Fibroblast of the conjunctiva (primary cell): ENCODE data around the gene LCN9.
"Not testable (repeated sequence)": the region's sequence is repeated elsewhere in the genome, so short reads cannot be mapped to it uniquely, and the experiment has no call there.

Experiments used
- DNase-seq: peaks from one replicate; pipeline ENCODE4 v3.0.0-alpha.2; 2010; ENCODE audit warnings: low read depth

Gene LCN9

DNA sequence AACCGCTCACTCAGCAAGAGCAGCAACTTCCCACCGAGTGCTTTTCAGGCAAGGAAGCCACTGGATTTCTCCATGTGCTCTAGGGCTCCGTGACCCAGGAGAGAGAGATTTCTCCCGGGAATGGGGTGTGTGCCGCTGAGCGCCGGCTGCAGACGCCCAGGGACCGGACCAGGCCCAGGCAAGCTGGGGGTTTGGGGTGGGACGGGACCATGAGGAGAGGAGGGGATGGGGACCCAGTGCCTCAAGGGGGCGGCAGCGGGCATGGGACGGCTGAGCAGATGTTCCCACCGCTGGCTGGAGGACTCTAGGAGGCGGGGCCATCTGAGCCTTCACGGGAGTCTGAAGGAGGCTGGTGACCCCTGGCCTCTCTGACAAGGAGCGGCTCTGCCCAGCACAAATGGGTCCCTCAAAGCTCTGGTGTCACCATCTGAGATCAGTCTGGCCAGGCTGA lies 8.5 kb downstream of the LCN9 start:
- DNase-seq: no peak

DNA sequence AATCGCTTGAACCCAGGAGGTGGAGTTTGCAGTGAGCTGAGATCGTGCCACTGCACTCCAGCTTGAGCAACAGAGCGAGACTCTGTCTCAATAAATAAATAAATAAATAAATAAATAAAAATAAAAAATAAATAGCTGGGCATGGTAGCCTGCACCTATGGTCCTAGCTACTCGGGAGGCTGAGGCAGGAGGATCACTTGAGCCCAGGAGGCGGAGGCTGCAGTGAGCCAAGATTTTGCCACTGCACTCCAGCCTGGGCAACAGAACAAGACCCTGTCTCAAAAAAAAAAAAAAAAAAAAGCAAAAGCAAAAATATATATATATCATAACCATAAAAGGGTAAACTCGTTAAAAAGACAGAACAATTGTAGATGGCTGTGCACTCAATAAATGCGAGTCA lies 9.7 kb downstream of the LCN9 start:
- not testable (repeated sequence) for DNase-seq

DNA sequence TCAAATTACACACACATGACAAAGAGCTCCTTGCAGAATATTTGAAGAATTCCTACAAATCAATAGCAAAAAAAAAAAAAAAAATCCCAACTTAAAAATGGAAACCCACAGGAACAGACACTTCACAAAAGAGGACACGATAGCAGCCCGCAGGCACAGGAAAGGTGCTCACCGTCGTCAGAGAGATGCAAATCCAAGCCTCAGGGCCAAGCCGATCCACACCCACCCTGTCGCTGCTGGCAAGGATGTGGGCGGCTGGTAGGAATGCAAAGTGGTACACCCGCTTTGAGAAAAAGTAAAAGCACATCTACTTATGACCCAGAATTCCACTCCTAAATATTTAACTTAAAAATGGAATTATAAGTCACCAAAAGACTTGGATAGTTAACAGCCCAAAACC lies 10.8 kb downstream of the LCN9 start:
- no peak for DNase-seq

DNA sequence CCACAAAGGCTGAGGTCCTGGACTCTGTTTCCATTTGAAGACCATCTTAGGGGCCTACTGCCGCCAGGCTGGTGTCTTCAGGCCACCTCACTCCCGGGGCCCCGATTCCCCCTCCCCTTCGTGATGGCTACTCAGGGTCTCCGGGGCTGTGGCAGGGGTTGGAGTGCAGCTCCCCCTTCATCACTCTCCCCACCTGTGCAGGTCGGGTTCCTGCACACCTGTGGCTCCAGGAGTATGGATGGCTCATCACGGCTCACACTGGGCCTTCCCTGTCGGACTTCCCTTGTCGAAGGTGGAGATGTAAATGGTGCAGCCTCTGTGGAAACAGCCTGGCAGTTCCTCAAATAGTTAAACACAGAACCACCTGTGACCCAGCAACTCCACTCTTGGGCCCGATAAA lies 11.9 kb downstream of the LCN9 start:
- no peak for DNase-seq

DNA sequence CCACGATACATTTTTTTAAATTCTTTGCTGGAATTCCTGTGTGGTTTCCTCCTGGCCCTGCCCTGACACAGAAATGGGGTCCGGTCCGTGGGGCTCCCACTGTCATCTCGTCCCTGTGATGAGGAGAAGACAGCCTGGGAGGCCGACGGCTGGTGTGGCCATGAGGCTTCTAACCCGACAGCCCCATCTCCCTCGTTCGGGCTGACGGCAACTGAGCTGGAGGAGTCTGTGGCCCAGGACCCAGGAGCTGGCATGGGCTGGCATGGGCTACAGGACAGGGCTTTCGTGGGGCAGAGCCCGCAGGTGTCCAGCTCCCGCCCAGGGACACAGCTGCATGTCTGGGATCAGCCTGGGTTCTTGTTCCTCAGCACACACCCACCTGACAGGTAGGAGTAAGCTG lies 13.8 kb downstream of the LCN9 start:
- DNase-seq: no peak

DNA sequence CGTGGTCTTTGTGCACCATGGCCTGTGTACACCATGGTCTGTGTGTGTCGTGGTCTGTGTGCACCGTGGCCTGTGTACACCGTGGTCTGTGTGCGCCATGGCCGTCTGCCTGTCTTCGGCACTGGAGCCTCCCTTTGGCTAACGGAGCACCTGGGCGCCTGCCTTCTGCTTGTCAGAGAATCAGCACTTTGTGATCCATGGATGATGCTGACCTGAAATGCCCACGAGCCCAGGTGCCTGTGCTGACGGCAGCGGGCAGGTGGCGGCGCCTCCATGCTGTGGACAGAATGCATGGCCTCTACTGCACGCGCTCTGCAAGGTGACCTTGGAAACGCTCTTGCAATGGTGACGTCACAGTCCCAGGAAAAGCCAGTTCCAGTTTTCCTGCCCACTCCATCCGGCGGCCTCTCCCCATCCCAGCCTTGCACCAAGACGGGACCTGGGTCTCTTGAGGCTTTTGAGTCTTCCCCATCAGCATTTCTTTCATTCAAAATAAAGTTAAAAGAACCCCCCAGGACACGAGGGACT lies 14.6 kb downstream of the LCN9 start:
- no peak for DNase-seq

DNA sequence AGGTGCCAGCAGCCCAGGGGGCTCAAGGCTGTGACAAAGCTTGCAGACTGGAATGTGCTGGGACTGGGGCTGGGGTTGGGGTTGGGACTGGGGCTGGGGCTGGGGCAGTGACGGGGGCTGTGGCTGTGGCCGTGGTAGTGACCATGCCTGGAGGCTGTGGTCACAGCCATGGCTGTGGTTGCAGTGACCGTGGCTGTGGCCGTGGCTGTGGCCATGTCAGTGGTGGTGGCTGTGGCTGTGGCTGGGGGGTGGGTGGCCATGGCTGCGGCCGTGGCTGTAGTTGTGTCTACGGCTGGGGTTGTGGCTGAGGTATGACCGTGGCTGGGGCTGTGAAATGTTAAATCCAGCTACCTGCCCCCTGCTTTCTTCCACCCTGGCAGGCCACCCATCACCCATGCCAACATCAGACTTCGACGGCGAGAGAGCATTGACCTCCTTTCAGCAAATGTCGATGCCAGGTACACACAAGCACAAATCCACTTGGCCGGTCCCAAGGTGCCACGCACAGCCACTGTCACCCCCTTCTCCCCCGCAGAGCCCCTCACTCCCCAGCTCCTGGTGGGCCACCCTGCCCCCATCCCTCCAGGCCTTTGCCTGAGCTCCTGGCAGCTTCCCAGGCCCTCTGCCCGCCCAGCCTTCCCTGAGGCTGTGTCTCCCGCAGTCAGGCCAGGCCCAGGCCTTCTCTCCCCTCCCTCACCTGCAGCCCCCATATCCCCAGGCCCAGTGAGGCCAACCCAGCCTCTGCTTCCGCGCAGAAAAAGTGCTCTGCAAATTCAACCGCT lies 15.3 kb downstream of the LCN9 start:
- DNase-seq: no peak

DNA sequence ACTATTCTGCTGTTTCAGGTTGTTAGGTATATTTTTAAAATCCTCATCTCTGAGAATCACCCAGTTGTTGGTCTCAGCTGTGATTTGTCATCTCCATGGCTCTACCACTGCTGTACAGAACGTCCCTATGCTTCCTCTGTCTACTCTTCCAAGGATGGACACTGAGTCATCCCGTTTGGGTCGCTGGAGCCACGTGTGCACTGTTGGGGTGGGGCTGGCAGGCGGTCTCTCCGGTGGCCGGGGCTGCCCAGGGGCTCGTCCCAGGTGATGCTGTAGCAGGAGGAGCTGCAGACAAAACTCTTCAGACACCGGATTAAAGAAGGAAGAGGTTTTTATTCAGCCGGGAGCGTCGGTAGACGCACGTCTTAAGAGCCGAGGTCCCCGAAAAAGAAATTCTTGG lies 16.9 kb downstream of the LCN9 start:
- no peak for DNase-seq

DNA sequence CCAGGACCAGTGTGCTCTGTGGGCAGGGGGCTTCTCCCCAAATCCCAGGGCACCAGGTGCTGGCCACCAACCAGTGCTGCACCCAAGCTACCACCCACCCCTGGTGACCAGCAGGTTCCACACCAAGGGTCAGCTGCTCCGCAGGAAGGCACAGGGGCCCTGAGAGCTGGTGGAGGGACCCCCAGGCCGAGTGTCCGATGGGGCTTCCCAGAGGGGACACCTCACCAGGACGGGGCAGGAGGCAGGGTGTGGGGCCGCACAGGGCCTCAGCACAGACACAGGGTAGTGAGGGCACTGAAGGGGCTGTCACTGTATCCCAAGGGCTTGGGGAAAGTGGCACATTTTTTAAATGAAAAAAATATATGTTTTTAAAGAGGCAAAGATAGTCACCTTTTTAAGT lies 18.1 kb downstream of the LCN9 start:
- no peak for DNase-seq

DNA sequence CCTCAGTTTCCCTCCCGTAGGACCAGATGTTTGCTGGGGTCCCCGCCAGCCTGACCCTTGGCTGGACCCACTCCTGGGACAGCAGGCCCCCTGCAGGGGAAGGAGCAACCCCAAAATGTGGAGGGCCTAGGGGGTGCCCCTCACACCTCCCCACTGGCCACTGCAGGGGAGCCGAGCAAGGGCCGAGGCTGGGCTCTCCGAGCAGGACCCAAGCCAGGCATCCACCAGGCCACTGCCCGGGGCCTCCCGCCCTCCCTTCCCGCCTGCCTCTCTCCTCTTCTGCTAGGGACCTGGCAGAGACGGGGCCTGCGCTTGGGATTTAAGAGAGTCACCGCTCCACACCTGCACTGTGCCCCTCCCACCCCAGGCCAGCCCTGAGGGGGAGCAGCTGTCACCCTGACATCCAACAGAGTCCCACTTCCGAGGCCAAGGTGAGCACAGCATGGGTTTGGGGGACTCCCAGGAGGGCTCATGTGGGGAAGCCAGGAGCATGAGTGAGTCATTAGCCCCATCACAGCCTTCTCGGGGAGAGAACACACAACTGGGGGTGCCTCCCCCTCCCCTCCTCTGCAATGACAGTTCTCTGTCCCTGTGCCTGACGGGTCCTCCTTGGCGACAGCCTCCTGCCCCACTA lies 20.4 kb downstream of the LCN9 start:
- DNase-seq: no peak

DNA sequence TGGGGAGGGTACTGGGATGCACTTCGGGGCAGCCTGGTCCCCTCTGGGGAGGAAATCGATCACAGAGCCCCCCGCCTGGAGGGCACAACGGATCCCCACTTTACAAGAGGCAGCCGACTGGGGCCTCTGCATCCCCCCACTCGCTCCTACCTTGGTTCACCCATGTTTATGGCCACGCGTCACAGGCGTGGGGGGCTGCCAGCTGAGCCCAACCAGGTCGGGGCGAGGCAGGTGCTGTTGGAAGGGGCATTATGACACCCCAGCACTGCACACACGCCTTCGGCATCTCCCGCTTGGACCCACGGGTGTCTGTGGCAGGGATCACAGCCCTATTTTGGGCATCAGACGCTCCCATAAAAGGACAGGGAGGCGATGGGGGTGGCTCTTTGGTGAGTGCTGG lies 21.6 kb downstream of the LCN9 start:
- DNase-seq: no peak

DNA sequence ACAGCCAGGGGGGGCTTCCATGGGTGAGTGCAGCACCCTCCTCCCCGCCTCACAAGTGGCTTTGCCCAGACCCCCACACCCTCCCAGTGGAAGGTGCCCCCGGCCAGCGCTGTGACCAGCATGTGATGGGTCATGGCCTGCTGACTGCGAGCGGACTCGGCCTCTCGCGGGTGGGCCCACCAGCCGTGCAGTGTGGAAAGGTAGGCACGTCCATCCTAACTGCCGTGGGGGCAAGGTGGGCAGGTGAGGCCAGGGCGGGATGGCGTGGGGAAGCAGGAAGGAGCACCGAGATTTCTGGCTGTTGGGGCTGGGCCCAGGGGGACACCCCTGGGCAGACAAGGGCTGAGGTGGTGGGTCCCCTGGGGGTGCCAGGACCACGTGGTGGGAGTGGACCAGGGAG lies 24.1 kb downstream of the LCN9 start:
- no peak for DNase-seq

DNA sequence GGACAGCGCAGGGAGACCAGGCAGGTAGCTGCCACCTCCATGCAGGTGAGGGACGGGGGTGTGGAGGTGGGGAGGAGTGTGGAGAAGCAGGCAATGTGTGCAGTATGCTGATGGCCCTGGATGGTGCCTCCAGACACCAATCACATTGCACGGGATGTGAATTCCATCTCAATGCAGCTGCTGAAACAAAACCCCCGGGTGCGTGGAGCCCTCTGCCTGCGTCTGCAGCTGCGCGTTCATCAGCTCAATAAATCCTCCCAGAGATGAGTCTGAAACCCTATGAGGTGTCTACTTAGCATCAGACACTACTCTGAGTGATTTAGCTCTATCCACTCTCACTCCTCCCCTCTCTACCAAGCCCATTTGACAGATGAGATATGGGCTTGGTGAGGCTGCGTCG lies 25.9 kb downstream of the LCN9 start:
- no peak for DNase-seq

DNA sequence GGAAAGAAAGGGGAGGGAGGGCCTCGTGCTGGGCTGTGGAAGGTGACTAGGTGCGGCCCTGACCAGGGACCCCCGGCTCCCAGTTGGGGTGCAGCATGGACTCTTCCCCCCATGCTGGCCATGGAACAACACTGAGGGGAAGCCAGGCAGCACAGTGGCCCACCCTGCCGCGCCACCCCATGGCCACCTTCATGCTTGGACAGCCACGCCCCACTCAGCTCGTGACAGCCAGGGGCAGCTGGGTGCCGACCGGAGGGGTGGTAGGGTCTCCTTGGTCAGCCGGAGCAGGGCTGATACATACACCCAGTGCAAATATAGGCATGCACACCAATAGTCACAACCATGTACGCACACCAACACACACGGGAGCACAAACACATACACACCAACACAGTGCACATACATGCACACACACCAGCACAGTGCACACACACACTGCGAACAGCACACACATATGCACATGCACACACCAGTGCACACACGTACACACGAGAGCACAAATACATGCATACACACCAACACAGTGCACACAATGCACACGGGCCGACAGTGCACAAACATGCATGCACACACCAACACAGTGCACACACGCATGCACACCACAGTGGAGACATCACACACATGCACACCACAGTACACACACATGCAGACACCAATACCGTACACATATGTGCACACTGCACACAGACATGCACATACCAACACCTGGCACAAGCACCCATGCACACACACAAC lies 27.9 kb downstream of the LCN9 start:
- no peak for DNase-seq

DNA sequence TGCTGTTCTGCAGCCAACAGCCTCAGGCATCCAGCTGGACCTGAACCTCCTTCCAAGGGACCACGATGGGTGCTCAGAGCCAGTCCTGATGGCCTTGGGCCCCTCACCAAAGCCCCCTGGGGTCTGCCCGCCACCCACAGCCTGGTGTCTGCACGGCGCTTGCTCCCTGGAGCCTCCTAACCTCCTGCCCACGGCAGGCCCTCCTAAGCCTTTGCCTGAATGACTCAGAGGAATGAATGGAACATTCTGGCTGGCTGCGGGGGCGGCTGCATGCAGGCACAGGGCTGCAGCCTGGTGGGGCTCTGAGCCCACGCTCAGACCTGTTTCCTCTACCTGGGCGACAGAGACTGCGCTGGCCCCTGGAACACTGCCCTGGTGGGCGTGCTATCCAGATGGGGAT lies 29.3 kb downstream of the LCN9 start:
- no peak for DNase-seq

DNA sequence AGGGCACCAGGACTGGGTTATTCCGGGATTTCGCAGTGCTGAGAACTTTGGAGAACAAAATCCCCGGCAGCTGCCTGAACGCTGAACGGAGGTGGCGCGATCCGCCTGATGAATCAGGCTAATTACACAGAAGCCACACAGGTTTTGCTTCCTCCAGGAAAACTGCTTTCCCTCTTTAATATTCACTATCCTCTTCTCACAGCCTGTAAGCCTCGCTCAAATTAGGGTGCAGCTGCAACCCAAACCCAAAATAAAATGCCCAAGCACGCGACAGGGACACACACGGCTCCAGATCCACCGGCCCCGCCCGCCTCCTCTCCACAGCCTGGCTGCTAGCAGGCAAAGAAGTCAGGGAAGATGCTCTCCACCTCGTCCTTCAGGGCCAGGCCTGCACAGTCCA lies 30.2 kb downstream of the LCN9 start:
- DNase-seq: no peak

DNA sequence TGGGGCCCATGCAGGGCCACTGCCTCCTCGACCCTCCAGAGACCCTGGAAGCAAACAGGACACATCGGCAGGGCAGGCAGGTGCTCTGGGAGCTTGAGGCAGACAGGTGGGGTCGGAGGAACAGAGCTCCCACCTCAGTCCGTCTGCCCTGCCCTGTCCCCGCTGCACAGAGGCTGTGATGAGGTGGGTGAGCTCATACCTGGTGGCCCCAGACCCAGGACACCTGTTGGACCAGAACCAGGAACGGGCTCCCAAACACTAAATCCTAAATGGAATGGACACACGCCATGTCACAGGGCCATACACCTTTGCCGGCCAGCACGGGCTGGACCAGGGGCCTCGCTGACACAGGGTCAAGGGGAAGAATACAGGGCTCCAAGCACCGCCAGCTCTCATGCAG lies 30.7 kb downstream of the LCN9 start:
- DNase-seq: no peak

DNA sequence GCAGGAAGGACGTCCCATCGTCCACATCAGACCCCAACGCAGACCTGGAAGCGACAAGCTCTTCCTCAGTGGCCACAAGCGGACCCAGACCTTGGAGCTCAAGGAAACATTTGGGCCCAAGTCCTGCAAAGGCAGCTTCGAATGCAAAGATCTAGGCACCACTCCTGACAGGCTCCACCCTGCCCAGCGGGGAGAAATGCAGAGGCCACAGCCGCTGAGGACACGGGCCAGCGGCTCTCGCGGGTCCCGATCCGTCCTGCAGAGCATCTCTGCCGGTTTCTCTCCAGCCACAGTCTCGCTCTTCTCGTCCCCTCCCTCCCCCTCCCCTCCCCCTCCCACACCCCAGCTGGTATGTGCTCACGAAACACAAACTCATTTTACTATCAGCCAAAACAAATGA lies 31.3 kb downstream of the LCN9 start:
- DNase-seq: no peak

DNA sequence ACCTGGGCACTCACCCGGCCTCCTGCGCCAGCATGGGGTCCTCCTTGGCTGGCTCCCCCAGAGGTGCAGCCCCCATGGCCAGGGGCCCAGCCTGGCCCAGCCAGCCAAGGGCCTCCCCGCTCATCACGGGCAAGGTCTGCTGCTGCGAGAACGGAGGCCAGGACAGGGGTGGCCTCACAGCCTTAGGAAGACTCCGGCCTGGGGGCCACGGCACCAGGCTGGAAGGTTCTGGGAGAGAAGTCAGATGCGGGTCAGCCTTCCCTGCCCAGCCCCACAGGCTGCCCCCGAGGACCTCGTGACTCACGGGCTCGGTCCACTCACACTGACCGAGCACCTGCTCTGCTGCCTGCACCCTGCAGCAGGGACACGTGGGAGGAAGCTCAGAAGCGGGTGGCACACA lies 31.9 kb downstream of the LCN9 start:
- no peak for DNase-seq

DNA sequence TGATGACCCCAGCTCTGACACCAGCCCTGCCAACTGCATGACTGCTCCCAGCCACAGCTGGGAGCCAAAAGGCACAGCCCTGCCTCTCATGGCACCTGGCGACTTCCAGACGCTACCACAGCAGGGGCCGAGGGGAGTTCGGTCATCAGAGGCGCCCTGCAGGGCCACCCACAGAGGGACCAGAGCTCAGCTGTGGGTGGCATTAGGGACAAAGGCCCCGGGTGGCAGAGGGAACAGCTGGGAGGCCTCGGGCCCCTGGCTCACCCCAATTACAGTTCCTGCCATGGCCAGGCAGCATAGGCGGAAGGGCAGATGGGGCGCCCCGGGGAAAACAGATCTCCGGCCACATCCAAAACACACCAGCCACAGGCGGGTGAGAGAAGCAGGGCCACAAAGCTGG lies 32.5 kb downstream of the LCN9 start:
- DNase-seq: no peak

DNA sequence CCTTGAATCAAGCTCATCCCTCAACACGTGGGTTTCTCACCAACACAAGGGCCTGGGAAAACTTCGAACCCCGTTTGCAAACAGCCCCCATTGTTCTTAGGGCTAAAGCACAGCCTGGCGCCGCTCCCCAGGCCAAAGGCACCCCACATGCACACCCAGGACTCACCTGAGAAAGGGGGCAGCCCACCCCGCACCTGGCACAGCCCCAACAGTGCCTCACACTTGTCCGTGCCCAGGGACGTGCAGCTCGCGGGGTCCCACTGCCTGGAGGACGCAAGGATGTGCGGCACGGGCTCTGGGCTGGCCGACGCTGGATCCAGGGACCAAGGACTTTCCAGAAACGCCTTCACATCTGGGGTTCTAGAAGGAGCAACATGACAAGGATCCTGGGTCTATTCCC lies 33.3 kb downstream of the LCN9 start:
- no peak for DNase-seq

DNA sequence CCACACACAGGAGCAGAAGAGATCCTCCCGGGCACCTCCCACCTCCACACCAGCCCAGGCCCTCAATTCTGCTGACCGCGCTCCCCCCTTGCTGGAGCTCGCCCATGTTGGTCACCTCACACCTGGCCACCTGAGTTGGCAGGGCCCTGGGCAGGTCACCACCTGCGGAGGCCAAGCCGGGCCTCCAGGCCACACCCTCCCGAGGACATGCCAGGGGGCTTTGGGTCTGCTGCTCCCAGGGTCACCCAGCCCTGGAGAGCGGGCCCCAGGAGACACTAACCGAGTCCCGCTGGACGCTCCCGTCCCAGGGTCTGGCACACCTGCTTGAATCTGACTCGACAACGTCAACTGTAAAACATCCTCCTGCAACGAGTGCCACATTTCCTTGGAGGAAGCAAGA lies 34.1 kb downstream of the LCN9 start:
- DNase-seq: no peak

DNA sequence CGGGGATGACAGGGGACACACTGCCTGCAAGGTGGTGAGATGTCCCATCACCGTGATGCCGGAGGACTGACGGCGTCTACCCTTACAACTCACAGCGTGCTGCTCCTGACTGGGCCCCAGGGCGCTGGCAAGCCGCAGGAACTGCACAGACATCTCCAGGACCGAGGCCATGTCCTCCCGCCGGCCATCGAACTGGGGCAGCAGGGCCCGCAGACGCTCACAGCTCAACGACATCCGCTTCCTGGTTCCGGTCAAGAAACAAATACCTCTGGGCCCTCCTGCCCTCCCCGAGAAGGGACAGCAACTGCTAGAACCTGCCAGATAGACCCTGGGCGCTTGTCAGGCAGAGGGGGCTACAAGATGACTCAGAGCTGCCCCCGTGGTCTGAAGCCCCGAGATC lies 35.1 kb downstream of the LCN9 start:
- DNase-seq: no peak
